Esophagus squamous epithelium (tissue), 5 donors: ENCODE data around the gene TRPM7. TPM values are rescaled to one million over a fixed set of nuclear protein-coding genes. Genes with fewer than 3 reads are reported as not detected.
A peak's percentile ranks its signal among the peaks of the same experiment; 100 is the strongest.

ENCODE experiments used
- DNase-seq: peaks from one replicate; lab custom pipeline; 2025; lab: John Stamatoyannopoulos, UW
- H3K27ac ChIP-seq, 4 donors: fragments of 200-600 bp; sonication (generic); one replicate each; pipeline ENCODE4 v1.5.1; 2016 to 2019; ENCODE audit warnings: mild to moderate bottlenecking in 1 of 4
- H3K27me3 ChIP-seq, 4 donors: fragments of 200-600 bp; sonication (generic); 1 replicate in 3 of 4; 2 replicates in 1 of 4; pipeline versions ENCODE4 v1.5.1 to v1.6.0; 2017 to 2021; ENCODE audit warnings: antibody characterized with exemption in 1 of 4
- H3K36me3 ChIP-seq, 3 donors: fragments of 200-600 bp; sonication (generic); one replicate each; pipeline ENCODE4 v1.5.1; 2016 to 2019
- H3K4me1 ChIP-seq, 3 donors: fragments of 200-600 bp; sonication (generic); one replicate each; pipeline ENCODE4 v1.5.1; 2017 to 2019
- H3K4me3 ChIP-seq, 4 donors: fragments of 200-600 bp; sonication (generic); 1 replicate in 3 of 4; 2 replicates in 1 of 4; pipeline ENCODE4 v1.5.1; 2016 to 2019; ENCODE audit warnings: mild to moderate bottlenecking in 2 of 4, moderate library complexity in 1 of 4
- H3K9me3 ChIP-seq, 3 donors: fragments of 200-600 bp; sonication (generic); one replicate each; pipeline ENCODE4 v1.5.1; 2016 to 2019
- POLR2A ChIP-seq, 4 donors: fragments of 450-650 bp; IDR thresholded peaks; one replicate each; pipeline ENCODE4 v1.6.1; 2017; ENCODE audit warnings: antibody characterized with exemption in 4 of 4, mild to moderate bottlenecking in 4 of 4, moderate library complexity in 3 of 4
- WGBS, 2 donors: methylation state at CpG; one replicate each; pipeline ENCODE4 v1.1.5; 2018; 5-methylcytosine and 5-hydroxymethylcytosine counted together
- intact Hi-C: fragments of 100-400 bp; cut with DNase I; formaldehyde crosslinking; loops from one replicate; pipeline ENCODE4 v1.15.0; 2022
- total RNA-seq, 4 donors: library from RNA; depleted of rRNA; stranded (reverse); fragments of >200 nt; gene quantifications; one replicate each; pipeline ENCODE4 v1.1.0, GENCODE V29; 2016
- TF ChIP-seq, protein P1 (sequence below), 6 experiments: fragments of 450-650 bp in 4 of 6; fragments of 200-600 bp in 2 of 6; sonication (generic) in 2 of 6; IDR thresholded peaks; one replicate each; pipeline ENCODE4 v1.5.1; 2016 to 2019; ENCODE audit warnings: antibody characterized with exemption in 6 of 6, mild to moderate bottlenecking in 4 of 6, moderate library complexity in 4 of 6
- donor health status: DM: yes; HTN: yes; CAD: no.

The TRPM7 gene
- total RNA-seq, 4 donors from 2014 or later = 10.7 to 42.7 (median 27.2) TPM

DNA sequence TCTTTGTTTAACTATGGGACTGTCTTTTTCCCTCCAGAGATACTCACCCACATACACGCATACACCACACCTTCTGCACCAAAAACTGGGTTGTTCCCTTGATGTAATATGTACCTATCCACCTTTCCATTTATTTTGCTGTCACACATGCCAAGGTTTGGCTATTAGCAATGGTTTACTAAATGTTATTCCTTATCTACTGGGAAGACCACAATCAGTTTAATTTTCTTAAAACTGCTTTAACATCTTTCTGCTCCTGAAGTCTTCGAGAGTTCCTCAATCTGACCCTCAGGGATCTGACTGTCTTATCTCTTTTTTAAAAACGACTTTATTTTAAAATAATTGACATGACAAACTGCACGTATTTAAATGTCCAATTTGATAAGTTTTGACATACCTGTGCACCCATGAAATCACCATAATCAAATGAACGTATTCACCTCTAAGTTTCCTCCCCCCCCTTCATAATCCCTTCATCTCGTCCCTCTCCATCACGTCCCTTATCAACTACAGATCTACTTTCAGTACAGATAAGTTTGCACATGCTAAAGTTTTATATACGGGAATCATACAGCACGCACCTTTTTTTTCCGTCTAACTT is 805 bp upstream of the TRPM7 start:
- H3K36me3 ChIP-seq = peaks cover 0 to 3% (median 0%) of the 10 kb centered on the region in 3 donors
- H3K4me3 ChIP-seq = peak overlapping the region; percentile 46 to 86 (median 72)
- H3K4me1 ChIP-seq = peaks cover 6 to 49% (median 28%) of the 10 kb centered on the region in 3 donors
- H3K27me3 ChIP-seq = no peaks in the 10 kb centered on the region
- 38 to 60% methylated on average over 10 of the region's 10 CpGs for WGBS, 2 donors
- no peak for DNase-seq
- intact Hi-C loops = loop anchor here (2.0 to 10.0 kb wide), 2 partner anchors 77 to 187 kb away; partner anchors contain the start of gene SPPL2A
- no peaks in the 10 kb centered on the region for H3K9me3 ChIP-seq
- peak overlapping the region; percentile 82 to 97 (median 91) for H3K27ac ChIP-seq
- TF ChIP-seq, protein P1, sequence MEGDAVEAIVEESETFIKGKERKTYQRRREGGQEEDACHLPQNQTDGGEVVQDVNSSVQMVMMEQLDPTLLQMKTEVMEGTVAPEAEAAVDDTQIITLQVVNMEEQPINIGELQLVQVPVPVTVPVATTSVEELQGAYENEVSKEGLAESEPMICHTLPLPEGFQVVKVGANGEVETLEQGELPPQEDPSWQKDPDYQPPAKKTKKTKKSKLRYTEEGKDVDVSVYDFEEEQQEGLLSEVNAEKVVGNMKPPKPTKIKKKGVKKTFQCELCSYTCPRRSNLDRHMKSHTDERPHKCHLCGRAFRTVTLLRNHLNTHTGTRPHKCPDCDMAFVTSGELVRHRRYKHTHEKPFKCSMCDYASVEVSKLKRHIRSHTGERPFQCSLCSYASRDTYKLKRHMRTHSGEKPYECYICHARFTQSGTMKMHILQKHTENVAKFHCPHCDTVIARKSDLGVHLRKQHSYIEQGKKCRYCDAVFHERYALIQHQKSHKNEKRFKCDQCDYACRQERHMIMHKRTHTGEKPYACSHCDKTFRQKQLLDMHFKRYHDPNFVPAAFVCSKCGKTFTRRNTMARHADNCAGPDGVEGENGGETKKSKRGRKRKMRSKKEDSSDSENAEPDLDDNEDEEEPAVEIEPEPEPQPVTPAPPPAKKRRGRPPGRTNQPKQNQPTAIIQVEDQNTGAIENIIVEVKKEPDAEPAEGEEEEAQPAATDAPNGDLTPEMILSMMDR (IDR thresholded peaks at IDR 0.05) = no peak
- no peak for TF ChIP-seq POLR2A (IDR thresholded peaks at IDR 0.05)

DNA sequence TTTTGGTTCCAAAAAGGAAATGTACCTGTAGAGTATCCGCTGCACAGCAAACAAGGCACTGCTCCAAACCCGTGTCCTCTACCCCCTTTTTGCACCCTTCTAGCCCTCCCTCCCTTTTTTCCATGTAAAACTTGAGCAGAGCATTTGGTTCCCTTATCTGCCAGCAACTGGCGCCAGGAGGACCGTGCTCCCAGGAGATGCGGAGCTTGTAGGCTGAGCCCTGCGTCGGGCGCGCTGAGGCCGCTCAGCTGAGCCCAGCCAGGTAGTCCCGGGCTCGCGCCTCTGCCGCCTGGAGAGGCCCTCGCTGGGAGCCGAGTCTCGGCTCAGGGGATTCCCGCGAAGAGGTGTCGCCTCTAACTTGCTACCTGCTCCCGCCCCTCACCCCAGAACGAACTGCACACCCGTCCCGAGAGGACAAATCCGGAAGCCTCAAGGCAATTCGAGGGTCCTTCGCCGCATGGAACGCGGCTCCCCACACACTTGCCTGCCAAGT is 575 bp downstream of the TRPM7 start:
- Histone ChIP-seq H3K4me1 (peaks cover 6 to 58% (median 28%) of the 10 kb centered on the region in 3 donors), H3K27ac (peak overlapping the region; percentile 82 to 97 (median 91)), H3K4me3 (peak overlapping the region; percentile 46 to 86 (median 72)), H3K27me3 (no peaks in the 10 kb centered on the region), H3K9me3 (no peaks in the 10 kb centered on the region), H3K36me3 (peaks cover 0 to 3% (median 0%) of the 10 kb centered on the region in 3 donors)
- intact Hi-C loops = loop anchor here (2.0 to 10.0 kb wide), 2 partner anchors 79 to 189 kb away; partner anchors contain the start of gene SPPL2A
- TF ChIP-seq, protein P1 (IDR thresholded peaks at IDR 0.05) = no peak
- no peak for DNase-seq
- WGBS, 2 donors = 0 to 4% methylated on average over 3 to 17 of the region's 30 CpGs

DNA sequence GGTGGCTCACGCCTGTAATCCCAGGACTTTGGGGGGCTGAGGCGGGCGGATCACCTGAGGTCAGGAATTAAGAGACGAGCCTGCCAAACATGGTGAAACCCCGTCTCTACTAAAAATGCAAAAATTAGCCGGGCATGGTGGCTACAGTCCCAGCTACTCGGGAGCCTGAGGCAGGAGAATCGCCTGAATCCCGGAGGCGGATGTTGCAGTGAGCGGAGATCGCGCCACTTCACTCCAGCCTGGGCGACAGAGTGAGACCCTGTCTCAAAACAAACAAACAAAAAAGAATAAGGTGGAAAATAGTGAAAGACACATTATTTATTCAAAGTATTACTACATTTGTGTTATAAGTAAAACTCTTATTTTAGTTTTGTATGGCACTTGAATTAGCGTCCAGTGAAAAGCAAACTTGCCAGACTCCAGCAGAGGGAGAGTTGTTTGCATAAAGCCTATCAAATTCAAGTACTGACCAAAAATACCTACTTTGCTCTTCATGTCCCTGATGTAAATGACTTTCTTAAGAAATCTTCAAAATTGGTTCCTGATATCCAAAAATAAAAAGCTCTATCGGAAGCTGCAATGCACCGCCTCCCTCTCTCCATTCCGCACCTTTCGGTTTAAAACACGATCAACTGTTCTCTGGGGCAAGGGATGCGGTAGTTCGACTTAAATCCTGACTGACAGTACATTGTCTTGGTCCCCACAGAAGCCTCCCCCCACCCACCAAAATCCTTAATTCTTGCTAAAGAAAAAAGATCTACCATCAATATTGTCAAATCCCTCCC is 1.2 kb downstream of the TRPM7 start:
- Histone ChIP-seq H3K4me3 (peak overlapping the region; percentile 46 to 86 (median 72)), H3K36me3 (peaks cover 0 to 3% (median 0%) of the 10 kb centered on the region in 3 donors), H3K27ac (peak overlapping the region; percentile 82 to 97 (median 91)), H3K27me3 (no peaks in the 10 kb centered on the region), H3K9me3 (no peaks in the 10 kb centered on the region), H3K4me1 (peaks cover 6 to 62% (median 28%) of the 10 kb centered on the region in 3 donors)
- TF ChIP-seq, protein P1 (IDR thresholded peaks at IDR 0.05) = no peak
- TF ChIP-seq POLR2A (IDR thresholded peaks at IDR 0.05) = no peak
- 30 to 38% methylated on average over 20 to 22 of the region's 22 CpGs for WGBS, 2 donors
- DNase-seq = no peak
- intact Hi-C loops = loop anchor here (10.0 kb wide), 1 partner anchor 189 kb away; no protein-coding TSS in a partner anchor

DNA sequence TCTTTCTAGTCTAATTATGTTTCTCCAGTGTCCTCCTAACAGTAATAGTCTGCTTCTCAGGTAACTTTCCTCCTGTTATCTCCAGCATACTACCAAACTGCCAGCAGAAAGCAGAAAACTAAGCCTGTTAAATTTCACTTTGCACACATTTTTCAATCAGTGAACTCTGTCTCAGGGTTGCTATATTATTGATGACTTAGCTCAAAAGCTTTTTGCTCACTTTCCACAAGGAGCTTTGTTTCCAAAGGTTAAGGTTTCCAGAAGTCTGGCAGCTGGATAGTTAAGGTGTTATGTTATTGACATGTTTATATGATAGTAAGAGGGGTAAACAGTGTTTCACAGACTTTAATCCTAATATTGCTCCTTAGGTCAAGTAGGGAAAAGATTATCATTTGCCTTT is 5.1 kb downstream of the TRPM7 start:
- Histone ChIP-seq H3K27ac (no peak overlapping the region), H3K4me3 (no peak overlapping the region), H3K4me1 (peaks cover 11 to 66% (median 27%) of the 10 kb centered on the region in 3 donors), H3K36me3 (peaks cover 0 to 3% (median 0%) of the 10 kb centered on the region in 3 donors), H3K9me3 (no peaks in the 10 kb centered on the region), H3K27me3 (no peaks in the 10 kb centered on the region)
- DNase-seq = no peak
- intact Hi-C loops = loop anchor here (10.0 kb wide), 1 partner anchor 193 kb away; no protein-coding TSS in a partner anchor
- TF ChIP-seq POLR2A (IDR thresholded peaks at IDR 0.05) = no peak
- TF ChIP-seq, protein P1 (IDR thresholded peaks at IDR 0.05) = no peak
